HepG2 (cell line): ENCODE measurements around the gene SPON1. TPM values are rescaled to one million over a fixed set of nuclear protein-coding genes. Genes with fewer than 3 reads are reported as not detected.

Experiments
- ATAC-seq: fragments of 200-7000 bp; cut with Tn5 transposase; 3 replicates; pipeline ENCODE4 v1.9.1; 2020; ENCODE audit warnings: mild to moderate bottlenecking, moderate library complexity
- BruUV-seq: library from RNA; stranded (reverse); fragments of 400-500 nt; replicated peaks from 2 replicates; lab custom pipeline; 2021; lab: Mats Ljungman, UMichigan
- CTCF ChIA-PET: fragments of 300-600 bp; formaldehyde crosslinking; extraction: SDS; loops from one replicate; lab custom pipeline; 2021; ENCODE audit warnings: low total read pairs, inconsistent platforms, low intra/inter-chr PET ratio; lab: Yijun Ruan, JAX
- POLR2A ChIA-PET: fragments of 350-600 bp; sonication (Branson Sonifier 250); formaldehyde crosslinking; loops from one replicate; lab custom pipeline; 2020; ENCODE audit warnings: antibody characterized with exemption, inconsistent platforms; lab: Yijun Ruan, JAX
- DNase-seq: peaks from one replicate; pipeline ENCODE4 v3.0.0-alpha.2; 2015; ENCODE audit warnings: low spot score
- FAIRE-seq: peaks from 3 replicates; lab custom pipeline; 2011; peaks lifted over from hg19 to GRCh38; lab: Jason Lieb, UNC
- H2AFZ ChIP-seq: one replicate; pipeline ENCODE4 v1.6.1; 2011; ENCODE audit warnings: low read length, inconsistent platforms
- H3K27ac ChIP-seq: fragments of 300-600 bp; 3 replicates; pipeline ENCODE4 v1.8.0; 2011; ENCODE audit warnings: mixed run types, mild to moderate bottlenecking, mixed read lengths, low read length, inconsistent platforms; ENCODE audit not compliant: insufficient read depth; ENCODE audit errors: extremely low read length
- H3K27me3 ChIP-seq, 2 experiments: fragments of 200-600 bp in 1 of 2; 2 replicates in 1 of 2; 3 replicates in 1 of 2; pipeline versions ENCODE4 v1.6.0 to v1.8.0; 2011; ENCODE audit warnings: low read length in 2 of 2, mild to moderate bottlenecking in 2 of 2, moderate library complexity in 2 of 2, inconsistent platforms in 1 of 2; ENCODE audit not compliant: insufficient read depth in 2 of 2, control insufficient read depth in 1 of 2
- H3K36me3 ChIP-seq, 2 experiments: fragments of 200-600 bp in 1 of 2; replicated peaks in 1 of 2; 2 replicates in 1 of 2; 3 replicates in 1 of 2; pipeline versions ENCODE4 v1.5.1 to v1.8.0; 2011; ENCODE audit warnings: low read length in 2 of 2, inconsistent platforms in 1 of 2; ENCODE audit not compliant: insufficient read depth in 2 of 2, control insufficient read depth in 1 of 2
- H3K4me1 ChIP-seq: 2 replicates; pipeline ENCODE4 v1.5.1; 2012; ENCODE audit warnings: low read length, inconsistent platforms; ENCODE audit not compliant: insufficient read depth
- H3K4me2 ChIP-seq: 2 replicates; pipeline ENCODE4 v1.6.0; 2011; ENCODE audit warnings: low read depth, low read length, inconsistent platforms
- H3K4me3 ChIP-seq, 3 experiments: fragments of 200-600 bp in 1 of 3; sonication (generic), shearing (Covaris generic) in 1 of 3; replicated peaks in 1 of 3; 2 replicates each; pipeline ENCODE4 v1.5.1; 2011 to 2016; ENCODE audit warnings: low read length in 3 of 3, inconsistent platforms in 2 of 3, low read depth in 2 of 3, mild to moderate bottlenecking in 2 of 3, control low read depth in 1 of 3, mixed read lengths in 1 of 3; ENCODE audit not compliant: insufficient read depth in 1 of 3
- H3K79me2 ChIP-seq: one replicate; pipeline ENCODE4 v1.6.1; 2011; ENCODE audit warnings: low read length, inconsistent platforms; ENCODE audit not compliant: insufficient read depth
- H3K9ac ChIP-seq: 2 replicates; pipeline ENCODE4 v1.6.0; 2011; ENCODE audit warnings: mild to moderate bottlenecking, low read depth, low read length, inconsistent platforms; ENCODE audit not compliant: insufficient read depth
- H3K9me3 ChIP-seq: 2 replicates; pipeline ENCODE4 v1.5.1; 2012; ENCODE audit warnings: mild to moderate bottlenecking, low read length
- H4K20me1 ChIP-seq: 2 replicates; pipeline ENCODE4 v1.6.0; 2011; ENCODE audit warnings: inconsistent platforms, mild to moderate bottlenecking, low read length, moderate library complexity; ENCODE audit not compliant: insufficient read depth
- FOXA3 ChIP-seq: IDR thresholded peaks from 2 replicates; pipeline ENCODE4 v1.6.1; 2016; ENCODE audit warnings: missing genetic modification reagents, missing compliant biosample characterization
- GMEB2 ChIP-seq: IDR thresholded peaks from 2 replicates; pipeline ENCODE4 v1.6.1; 2016; ENCODE audit warnings: missing biosample characterization, missing genetic modification reagents, low read depth
- MAFG ChIP-seq: sonication (generic); formaldehyde crosslinking; IDR thresholded peaks from 2 replicates; pipeline ENCODE4 v1.5.1; 2020; ENCODE audit warnings: mild to moderate bottlenecking, missing genetic modification reagents
- MAFK ChIP-seq, 2 experiments: IDR thresholded peaks in 1 of 2; conservative IDR thresholded peaks in 1 of 2; 2 replicates each; pipeline ENCODE4 v1.6.1; 2011; ENCODE audit warnings: improper control_type of control experiment in 2 of 2, low read length in 2 of 2
- PAX8 ChIP-seq: sonication (generic); formaldehyde crosslinking; IDR thresholded peaks from 2 replicates; pipeline ENCODE4 v1.8.0; 2022; ENCODE audit warnings: mild to moderate bottlenecking, missing genetic modification reagents, borderline replicate concordance
- ZNF639 ChIP-seq: conservative IDR thresholded peaks from 2 replicates; pipeline ENCODE4 v1.6.1; 2018; ENCODE audit warnings: missing genetic modification reagents
- WGBS: methylation state at CpG from one replicate; pipeline ENCODE4 v1.1.6; 2017; ENCODE audit warnings: low lambda C conversion rate; 5-methylcytosine and 5-hydroxymethylcytosine counted together
- in situ Hi-C: cut with HindIII; loops from 2 replicates; pipeline ENCODE4 v1.10.0; 2017; ENCODE audit warnings: low pct_unique_long_range_greater_than_20kb; ENCODE audit not compliant: extremely low pct_ligation_motif_present
- intact Hi-C: fragments of 100-400 bp; cut with micrococcal nuclease; formaldehyde crosslinking; loops from one replicate; pipeline ENCODE4 v1.10.0; 2022; ENCODE audit not compliant: unreplicated experiment
- polyA plus RNA-seq, 8 experiments: library from polyadenylated mRNA; depleted of rRNA in 3 of 8; stranded (reverse) in 7 of 8; unstranded in 1 of 8; fragments of >200 nt; fragmentation: Illumina TruSeq in 4 of 8; extraction: Trizol in 4 of 8; gene quantifications; 2 replicates each; pipeline versions ENCODE4 v1.2.1 to v1.2.3, GENCODE V29; 2011 to 2016; ENCODE audit warnings: low read depth in 4 of 8, missing spikeins in 1 of 8, mixed read lengths in 1 of 8; ENCODE audit not compliant: insufficient read depth in 1 of 8
- total RNA-seq, 5 experiments: library from RNA; depleted of rRNA; stranded (reverse); fragments of >200 nt; fragmentation: Illumina TruSeq; extraction: Trizol; gene quantifications; 2 replicates each; pipeline ENCODE4 v1.2.3, GENCODE V29; 2016; ENCODE audit warnings: low read depth in 1 of 5

The SPON1 gene
- total and polyA plus RNA-seq, 2 of the 13 experiments (the other 11 are each of a cell fraction or from before 2014, with no cell fraction given) = not detected

- Histone ChIP-seq H3K4me3 (no peak overlapping the region), H3K9me3 (no peaks in the 10 kb centered on the region), H3K36me3 (no peaks in the 10 kb centered on the region), H3K4me2 (no peak overlapping the region), H3K9ac (no peak overlapping the region), H3K79me2 (no peaks in the 10 kb centered on the region), H4K20me1 (no peaks in the 10 kb centered on the region), H2AFZ (no peak overlapping the region), H3K4me1 (no peaks in the 10 kb centered on the region), H3K27ac (no peak overlapping the region), H3K27me3 (0 out of 5 replicates have a peak, but pooled peaks cover 0 to 3% of the 10 kb centered on the region in 2 experiments)
- intact Hi-C loops = no loop called here
- ChIA-PET POLR2A (no interaction called here), CTCF (no interaction called here)
- in situ Hi-C loops = no loop called here
- ATAC-seq = no peak
- no peak for DNase-seq
- 38% methylated on average over 10 of the region's 12 CpGs for WGBS
- FAIRE-seq = no peak
- TF ChIP-seq PAX8 (CRISPR knock-in tag) = no peak
- TF ChIP-seq GMEB2 (CRISPR knock-in tag) = no peak
- TF ChIP-seq FOXA3 (CRISPR knock-in tag) = no peak
- TF ChIP-seq MAFG (CRISPR knock-in tag) = no peak
- no peak for TF ChIP-seq ZNF639 (CRISPR knock-in tag)
- peak in 1 of 2 experiments; percentile 31; a peak in 1 of 4 replicates for TF ChIP-seq MAFK (conservative IDR thresholded peaks at IDR 0.05 in 1 of 2, IDR thresholded peaks at IDR 0.05 in 1 of 2; ENCODE audit: low read length in 2 of 2)
- no TSS peak for BruUV-seq
These were observed 91.9 kb downstream of the SPON1 start for GRCh38 chr11:14054116-14055107.
